ENCODE measurements around the gene ZNF780B.
A peak's percentile ranks its signal among the peaks of the same experiment; 100 is the strongest.

ZNF780B gene

DNA sequence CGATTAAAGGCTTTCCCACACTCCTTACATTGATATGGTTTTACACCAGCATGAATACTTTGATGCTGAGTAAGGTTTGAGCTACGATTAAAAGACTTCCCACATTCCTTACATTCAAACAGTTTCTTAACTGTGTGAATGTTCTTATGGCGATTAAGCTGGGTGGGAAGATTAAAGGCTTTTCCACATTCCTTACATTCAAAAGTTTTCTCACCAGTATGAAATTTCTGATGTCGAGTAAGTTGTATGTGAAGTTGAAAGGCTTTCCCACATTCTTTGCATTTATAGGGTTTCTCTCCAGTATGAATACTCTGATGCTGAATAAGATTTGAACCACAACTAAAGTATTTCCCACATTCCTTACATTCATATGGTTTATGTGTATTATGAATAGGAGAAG is 20.0 kb downstream of the ZNF780B start:
- Histone ChIP-seq H3K9me3 (ENCODE audit: insufficient read depth, low read length) (peaks cover 64% of the 10 kb centered on the region), H3K4me1 (ENCODE audit: insufficient read depth, insufficient read length) (no peaks in the 10 kb centered on the region), H3K27me3 (ENCODE audit: insufficient read depth, insufficient read length) (no peaks in the 10 kb centered on the region), H3K9ac (ENCODE audit: insufficient read length, low read depth) (no peak overlapping the region), H3K4me3 (ENCODE audit: insufficient read length, low read depth) (no peak overlapping the region), H3K36me3 (ENCODE audit: insufficient read depth, insufficient read length, low read length) (peaks cover 19% of the 10 kb centered on the region)
- no peak for TF ChIP-seq YY1 (IDR thresholded peaks at IDR 0.05; ENCODE audit: insufficient read depth, insufficient read length)
- TF ChIP-seq SUZ12 (IDR thresholded peaks at IDR 0.05; ENCODE audit: extremely low read depth, insufficient read depth, insufficient read length): no peak
- TF ChIP-seq ZNF274 (IDR thresholded peaks at IDR 0.05; ENCODE audit: low read depth, low read length): no peak
- DNase-seq (ENCODE audit: low read depth, low spot score): no peak

DNA sequence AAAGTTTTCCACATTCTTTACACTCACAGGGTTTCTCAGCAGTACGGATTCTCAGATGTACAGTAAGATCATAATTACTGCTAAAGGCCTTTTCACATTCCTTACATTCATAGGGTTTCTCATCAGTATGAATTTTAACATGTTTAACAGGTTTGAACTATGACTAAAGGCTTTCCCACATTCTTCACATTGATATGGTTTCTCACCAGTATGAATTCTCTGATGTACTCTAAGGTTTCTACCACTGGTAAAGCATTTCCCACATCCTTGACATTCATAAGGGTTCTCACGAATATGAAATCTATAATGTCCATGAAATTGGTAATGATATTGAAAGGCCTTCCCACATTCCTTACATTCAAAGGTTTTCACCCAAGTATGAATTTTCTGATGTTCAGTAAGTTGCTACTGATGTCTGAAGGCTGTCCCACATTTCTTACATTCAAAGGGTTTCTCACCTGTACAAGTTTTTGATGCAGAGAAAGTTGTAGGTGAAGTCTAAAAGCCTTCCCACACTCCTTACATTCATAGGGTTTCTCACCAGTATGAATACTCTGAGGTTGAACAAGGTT is 22.0 kb downstream of the ZNF780B start:
- no peak for DNase-seq (ENCODE audit: low read depth, low spot score)
- H3K9ac ChIP-seq (ENCODE audit: insufficient read length, low read depth): no peak overlapping the region
- peaks cover 75% of the 10 kb centered on the region for H3K9me3 ChIP-seq (ENCODE audit: insufficient read depth, low read length)
- no peaks in the 10 kb centered on the region for H3K27me3 ChIP-seq (ENCODE audit: insufficient read depth, insufficient read length)
- H3K4me3 ChIP-seq (ENCODE audit: insufficient read length, low read depth): no peak overlapping the region
- H3K4me1 ChIP-seq (ENCODE audit: insufficient read depth, insufficient read length): no peaks in the 10 kb centered on the region
- H3K36me3 ChIP-seq (ENCODE audit: insufficient read depth, insufficient read length, low read length): peaks cover 19% of the 10 kb centered on the region
- TF ChIP-seq YY1 (IDR thresholded peaks at IDR 0.05; ENCODE audit: insufficient read depth, insufficient read length) (no peak), SUZ12 (IDR thresholded peaks at IDR 0.05; ENCODE audit: extremely low read depth, insufficient read depth, insufficient read length) (no peak), ZNF274 (IDR thresholded peaks at IDR 0.05; ENCODE audit: low read depth, low read length) (no peak; the same call in 1 of the 2 replicates)

DNA sequence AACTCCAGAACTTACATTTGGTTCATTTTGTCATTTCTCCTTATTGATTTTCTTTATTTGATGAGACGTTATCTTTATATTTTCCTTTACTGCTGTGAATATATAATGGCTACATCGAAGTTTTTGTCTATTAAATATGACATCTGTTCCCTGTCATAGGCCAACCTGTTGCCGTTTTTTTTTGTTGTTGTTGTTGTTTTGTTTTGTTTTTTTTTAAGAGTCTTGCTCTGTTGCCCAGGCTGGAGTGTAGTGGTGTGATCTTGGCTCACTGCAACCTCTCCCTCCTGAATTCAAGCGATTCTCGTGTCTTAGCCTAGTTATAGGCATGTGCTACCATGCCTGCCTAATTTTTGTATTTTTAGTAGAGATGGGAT is 29.4 kb downstream of the ZNF780B start:
- Histone ChIP-seq H3K4me3 (ENCODE audit: insufficient read length, low read depth) (no peak overlapping the region), H3K4me1 (ENCODE audit: insufficient read depth, insufficient read length) (no peaks in the 10 kb centered on the region), H3K9me3 (ENCODE audit: insufficient read depth, low read length) (peaks cover 60% of the 10 kb centered on the region), H3K36me3 (ENCODE audit: insufficient read depth, insufficient read length, low read length) (no peaks in the 10 kb centered on the region), H3K9ac (ENCODE audit: insufficient read length, low read depth) (no peak overlapping the region), H3K27me3 (ENCODE audit: insufficient read depth, insufficient read length) (no peaks in the 10 kb centered on the region)
- TF ChIP-seq YY1 (IDR thresholded peaks at IDR 0.05; ENCODE audit: insufficient read depth, insufficient read length): no peak
- no peak for TF ChIP-seq SUZ12 (IDR thresholded peaks at IDR 0.05; ENCODE audit: extremely low read depth, insufficient read depth, insufficient read length)
- no peak for TF ChIP-seq ZNF274 (IDR thresholded peaks at IDR 0.05; ENCODE audit: low read depth, low read length)
- no peak for DNase-seq (ENCODE audit: low read depth, low spot score)

DNA sequence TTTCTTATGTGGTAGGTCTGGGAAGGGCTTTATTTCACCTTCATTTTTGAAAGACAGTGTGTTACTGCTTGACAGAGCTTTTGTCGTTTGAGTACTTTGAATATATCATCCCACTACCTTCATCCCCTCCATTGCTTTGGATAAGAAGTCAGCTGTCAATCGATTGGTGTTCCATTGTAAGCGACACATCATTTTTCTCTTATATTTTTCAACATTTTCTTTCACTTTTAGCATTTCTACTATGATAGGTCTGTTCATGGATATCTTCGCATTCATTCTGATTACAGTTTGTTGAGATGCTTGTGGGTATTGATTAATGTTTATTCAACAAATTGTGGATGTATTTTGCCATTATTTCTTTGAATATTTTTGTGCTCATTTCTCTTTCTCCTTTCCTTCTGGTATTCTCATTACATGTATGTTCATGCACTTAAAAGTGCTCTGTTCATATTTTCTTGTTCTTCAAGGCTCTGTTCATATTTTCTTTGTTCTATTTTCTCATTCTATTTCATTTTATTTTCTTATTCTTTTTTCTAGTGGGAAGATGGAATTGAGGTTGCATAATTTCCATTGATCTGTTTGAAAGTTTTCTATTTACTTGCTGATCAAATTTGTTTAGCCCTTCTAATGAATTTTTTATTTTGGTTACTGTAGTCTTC is 30.0 kb downstream of the ZNF780B start:
- TF ChIP-seq SUZ12 (IDR thresholded peaks at IDR 0.05; ENCODE audit: extremely low read depth, insufficient read depth, insufficient read length) (no peak), ZNF274 (IDR thresholded peaks at IDR 0.05; ENCODE audit: low read depth, low read length) (no peak)
- Histone ChIP-seq H3K36me3 (ENCODE audit: insufficient read depth, insufficient read length, low read length) (no peaks in the 10 kb centered on the region), H3K27me3 (ENCODE audit: insufficient read depth, insufficient read length) (no peaks in the 10 kb centered on the region), H3K4me3 (ENCODE audit: insufficient read length, low read depth) (no peak overlapping the region), H3K4me1 (ENCODE audit: insufficient read depth, insufficient read length) (no peaks in the 10 kb centered on the region), H3K9ac (ENCODE audit: insufficient read length, low read depth) (no peak overlapping the region), H3K9me3 (ENCODE audit: insufficient read depth, low read length) (peaks cover 55% of the 10 kb centered on the region)
- no peak for DNase-seq (ENCODE audit: low read depth, low spot score)

DNA sequence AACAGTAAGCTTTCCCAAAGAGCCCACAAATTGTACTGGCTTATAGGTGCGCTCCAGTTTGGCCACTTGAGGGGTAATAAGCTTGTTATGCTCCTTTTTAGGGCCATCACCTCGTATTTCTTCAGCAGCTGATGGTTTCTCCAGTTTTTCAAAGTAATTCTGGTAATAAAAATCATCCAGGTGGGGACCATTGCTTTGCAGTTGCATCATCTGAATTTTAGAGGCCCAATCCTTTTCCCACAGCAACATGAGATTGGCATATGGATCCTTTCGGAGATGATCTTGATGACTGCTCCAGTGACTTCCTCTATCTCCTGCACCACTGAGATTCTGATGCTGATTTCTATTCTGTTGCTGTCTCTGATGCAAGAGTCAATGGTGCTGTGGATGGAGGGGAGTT is 32.1 kb downstream of the ZNF780B start:
- no peak overlapping the region for H3K4me3 ChIP-seq (ENCODE audit: insufficient read length, low read depth)
- no peak overlapping the region for H3K9ac ChIP-seq (ENCODE audit: insufficient read length, low read depth)
- no peak for DNase-seq (ENCODE audit: low read depth, low spot score)
- no peaks in the 10 kb centered on the region for H3K36me3 ChIP-seq (ENCODE audit: insufficient read depth, insufficient read length, low read length)
- peaks cover 43% of the 10 kb centered on the region for H3K9me3 ChIP-seq (ENCODE audit: insufficient read depth, low read length)
- no peaks in the 10 kb centered on the region for H3K27me3 ChIP-seq (ENCODE audit: insufficient read depth, insufficient read length)
- H3K4me1 ChIP-seq (ENCODE audit: insufficient read depth, insufficient read length): no peaks in the 10 kb centered on the region
- TF ChIP-seq YY1 (IDR thresholded peaks at IDR 0.05; ENCODE audit: insufficient read depth, insufficient read length) (no peak), ZNF274 (IDR thresholded peaks at IDR 0.05; ENCODE audit: low read depth, low read length) (no peak), SUZ12 (IDR thresholded peaks at IDR 0.05; ENCODE audit: extremely low read depth, insufficient read depth, insufficient read length) (no peak)

DNA sequence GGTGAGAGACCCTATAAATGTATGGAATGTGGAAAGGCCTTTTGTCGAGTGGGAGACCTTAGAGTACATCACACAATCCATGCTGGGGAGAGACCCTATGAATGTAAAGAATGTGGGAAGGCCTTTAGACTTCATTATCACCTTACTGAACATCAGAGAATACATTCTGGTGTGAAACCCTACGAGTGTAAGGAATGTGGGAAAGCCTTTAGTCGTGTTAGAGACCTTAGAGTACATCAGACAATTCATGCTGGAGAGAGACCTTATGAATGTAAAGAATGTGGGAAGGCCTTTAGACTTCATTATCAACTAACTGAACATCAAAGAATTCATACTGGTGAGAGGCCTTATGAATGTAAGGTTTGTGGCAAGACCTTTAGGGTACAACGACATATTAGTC is 42.0 kb downstream of the ZNF780B start:
- TF ChIP-seq ZNF274 (IDR thresholded peaks at IDR 0.05; ENCODE audit: low read depth, low read length) (peak; percentile 38; the same call in 1 of the 2 replicates), YY1 (IDR thresholded peaks at IDR 0.05; ENCODE audit: insufficient read depth, insufficient read length) (no peak)
- H3K9ac ChIP-seq (ENCODE audit: insufficient read length, low read depth): no peak overlapping the region
- H3K27me3 ChIP-seq (ENCODE audit: insufficient read depth, insufficient read length): no peaks in the 10 kb centered on the region
- peaks cover 12% of the 10 kb centered on the region for H3K36me3 ChIP-seq (ENCODE audit: insufficient read depth, insufficient read length, low read length)
- H3K4me1 ChIP-seq (ENCODE audit: insufficient read depth, insufficient read length): no peaks in the 10 kb centered on the region
- H3K4me3 ChIP-seq (ENCODE audit: insufficient read length, low read depth): no peak overlapping the region
- DNase-seq (ENCODE audit: low read depth, low spot score): no peak
- peaks cover 62% of the 10 kb centered on the region for H3K9me3 ChIP-seq (ENCODE audit: insufficient read depth, low read length)

DNA sequence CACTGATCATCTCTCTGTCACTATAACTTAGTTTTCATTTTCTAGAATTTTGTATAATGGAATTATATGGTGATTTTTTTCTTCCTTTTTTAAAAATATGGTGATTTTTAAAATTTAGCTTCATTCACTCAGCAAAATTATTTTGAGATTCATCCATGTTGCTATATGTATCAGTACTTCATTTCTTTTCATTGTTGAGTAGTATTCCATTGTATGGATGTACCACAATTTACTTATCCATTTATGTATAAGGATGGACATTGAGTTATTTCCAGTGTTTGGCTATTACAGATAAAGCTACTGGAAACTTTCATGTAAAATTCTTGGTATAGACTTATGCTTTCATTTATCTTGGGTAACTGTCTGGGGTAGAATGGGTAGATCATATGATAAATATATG is 46.4 kb downstream of the ZNF780B start:
- TF ChIP-seq SUZ12 (IDR thresholded peaks at IDR 0.05; ENCODE audit: extremely low read depth, insufficient read depth, insufficient read length) (no peak), YY1 (IDR thresholded peaks at IDR 0.05; ENCODE audit: insufficient read depth, insufficient read length) (no peak), ZNF274 (IDR thresholded peaks at IDR 0.05; ENCODE audit: low read depth, low read length) (no peak)
- peaks cover 19% of the 10 kb centered on the region for H3K36me3 ChIP-seq (ENCODE audit: insufficient read depth, insufficient read length, low read length)
- no peak for DNase-seq (ENCODE audit: low read depth, low spot score)

More for the DNA sequence above, 46.4 kb downstream of the ZNF780B start:
- Histone ChIP-seq H3K4me3 (ENCODE audit: insufficient read length, low read depth) (no peak overlapping the region), H3K27me3 (ENCODE audit: insufficient read depth, insufficient read length) (no peaks in the 10 kb centered on the region), H3K4me1 (ENCODE audit: insufficient read depth, insufficient read length) (no peaks in the 10 kb centered on the region), H3K9me3 (ENCODE audit: insufficient read depth, low read length) (peaks cover 35% of the 10 kb centered on the region), H3K9ac (ENCODE audit: insufficient read length, low read depth) (no peak overlapping the region)
